ENCODE data around the gene CTIF.

CTIF gene

GRCh38 chr18:48901145-48902022 is 362.6 kb downstream of the CTIF start:
- DNase-seq (ENCODE audit: low read depth), result no peak

DNA sequence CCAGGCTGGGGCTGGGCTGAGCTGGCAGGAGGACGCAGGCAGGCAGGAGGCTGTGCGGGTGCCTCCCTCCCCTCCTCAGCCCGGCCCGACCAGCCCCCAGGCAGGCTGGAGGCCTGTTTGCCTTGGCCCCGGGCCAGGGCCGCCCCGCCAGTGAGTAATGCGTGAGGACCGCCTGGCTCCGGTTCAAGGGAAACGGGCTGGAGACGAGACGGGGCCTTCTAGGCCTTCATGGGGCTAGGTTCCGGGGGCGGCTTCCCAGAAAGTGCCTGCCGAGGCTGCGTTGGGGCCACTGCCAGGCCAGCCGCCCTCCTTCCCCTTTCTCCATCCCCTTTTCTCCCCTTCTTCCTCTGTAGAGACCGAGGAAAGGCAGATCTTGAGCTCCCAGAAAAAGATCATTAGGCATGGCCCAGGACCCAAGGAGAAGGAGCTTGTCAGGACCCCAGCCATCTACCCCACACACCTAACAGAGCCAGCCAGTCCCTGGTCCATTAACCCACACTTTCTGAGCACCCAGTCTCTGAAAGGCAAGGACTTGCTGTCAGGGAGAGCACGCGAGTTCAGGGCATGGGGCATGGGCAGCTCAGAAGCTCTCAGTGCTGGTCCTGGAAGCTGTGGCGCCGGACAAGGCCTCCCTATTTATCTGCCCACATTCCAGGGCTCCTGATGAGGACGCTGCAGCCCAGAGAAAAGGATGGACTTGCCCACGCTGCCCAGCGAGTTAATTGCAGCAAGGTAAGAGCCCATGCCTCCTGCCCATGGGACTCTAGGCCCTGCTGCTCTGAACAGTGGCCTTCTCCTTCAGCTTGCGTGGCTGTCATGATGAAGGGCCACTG is 363.4 kb downstream of the CTIF start:
- DNase-seq (ENCODE audit: low read depth), result no peak

- DNase-seq (ENCODE audit: low read depth), result no peak
Measured at GRCh38 chr18:48902856-48903601, 364.2 kb downstream of the CTIF start.

DNA sequence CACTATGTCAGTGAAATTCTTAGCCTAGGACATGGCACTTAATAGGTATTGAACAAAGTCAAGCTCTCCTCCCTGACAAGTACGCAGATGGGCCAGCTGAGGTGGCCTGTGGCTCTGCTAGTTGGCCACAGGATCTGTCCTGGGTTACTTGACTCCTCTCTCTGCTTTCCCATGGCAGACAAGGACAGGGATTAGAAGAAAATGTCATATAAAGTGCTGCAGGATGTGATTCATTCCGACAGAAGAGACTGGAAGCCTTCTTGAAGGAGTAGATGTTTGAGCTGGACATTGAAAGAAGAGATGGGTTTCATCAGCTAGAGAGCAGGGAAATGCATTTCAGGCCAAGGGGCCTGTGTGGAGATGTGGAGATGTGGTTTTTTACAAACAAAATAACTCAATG is 365.3 kb downstream of the CTIF start:
- DNase-seq (ENCODE audit: low read depth), result no peak

DNA sequence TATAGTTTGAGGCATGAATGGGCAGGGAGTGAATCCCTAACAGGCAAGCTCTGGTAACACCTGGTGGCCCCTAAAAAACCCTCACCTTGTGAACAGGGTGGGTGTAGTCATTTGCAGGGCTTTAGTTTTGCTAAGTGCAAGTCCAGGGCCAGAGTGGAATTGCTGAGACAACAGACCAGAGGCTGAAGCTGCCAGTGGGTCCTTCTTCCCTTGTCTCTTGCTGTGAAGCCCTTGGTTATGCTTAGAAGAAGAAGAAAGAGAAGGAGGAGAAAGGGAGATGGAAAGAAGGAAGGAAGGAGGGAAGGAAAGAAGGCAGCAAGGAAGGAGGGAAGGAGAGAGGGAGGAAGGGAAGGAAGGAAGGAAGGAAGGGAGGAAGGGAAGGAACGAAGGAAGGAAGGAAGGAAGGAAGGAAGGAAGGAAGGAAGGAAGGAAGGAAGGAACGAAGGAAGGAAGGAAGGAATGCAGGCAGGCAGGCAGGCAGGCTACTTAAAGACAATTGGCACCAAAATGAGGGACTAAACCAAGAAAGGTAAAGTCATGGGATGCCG is 366.1 kb downstream of the CTIF start:
- no peak for DNase-seq (ENCODE audit: low read depth)

GRCh38 chr18:48905513-48905912 is 366.7 kb downstream of the CTIF start:
- no peak for DNase-seq (ENCODE audit: low read depth)

- no peak for DNase-seq (ENCODE audit: low read depth)
Measured at GRCh38 chr18:48908916-48909315, 370.1 kb downstream of the CTIF start.

DNA sequence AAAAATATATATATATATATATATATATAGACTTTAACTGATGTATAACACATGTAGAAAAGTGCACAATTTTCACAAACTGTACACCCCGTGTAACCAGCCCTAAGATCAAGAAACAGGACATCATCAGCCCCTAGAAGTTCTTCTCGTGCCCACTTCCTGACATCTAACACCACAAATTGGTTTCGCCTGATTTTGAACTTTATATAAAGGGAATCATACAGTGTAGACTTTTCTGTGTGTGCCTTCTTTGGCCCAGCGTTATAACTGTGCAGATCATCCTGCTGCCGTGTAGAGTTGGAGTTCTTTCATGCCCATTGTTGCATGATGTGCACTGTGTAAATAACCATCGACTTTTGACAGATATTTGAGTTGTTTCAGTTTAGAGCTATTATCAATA is 370.9 kb downstream of the CTIF start:
- no peak for DNase-seq (ENCODE audit: low read depth)

GRCh38 chr18:48910972-48911545 is 372.2 kb downstream of the CTIF start:
- DNase-seq (ENCODE audit: low read depth), result no peak
